Kidney (tissue), 14 donors: ENCODE results near the gene CRLF1. TPM values are rescaled to one million over a fixed set of nuclear protein-coding genes. Genes with fewer than 3 reads are reported as not detected.

Source experiments
- DNase-seq, 5 donors: peaks; one replicate each; pipeline ENCODE4 v3.0.0-alpha.2; 2013 to 2020
- FAIRE-seq: peaks from 2 replicates; lab custom pipeline; 2012; peaks lifted over from hg19 to GRCh38; lab: Jason Lieb, UNC
- H3K27ac ChIP-seq, 2 donors: one replicate each; pipeline ENCODE4 v1.7.0; 2013; ENCODE audit warnings: low read depth in 2 of 2, low read length in 2 of 2, inconsistent platforms in 1 of 2
- H3K27me3 ChIP-seq: one replicate; pipeline ENCODE4 v1.7.1; 2013; ENCODE audit warnings: low read length, inconsistent platforms; ENCODE audit not compliant: control insufficient read depth, insufficient read depth
- H3K36me3 ChIP-seq, 3 donors: one replicate each; pipeline versions ENCODE4 v1.7.0 to v1.7.1; 2013; ENCODE audit warnings: low read length in 3 of 3, control low read depth in 1 of 3, inconsistent platforms in 1 of 3; ENCODE audit not compliant: insufficient read depth in 3 of 3, control insufficient read depth in 2 of 3
- H3K4me1 ChIP-seq, 3 donors: one replicate each; pipeline versions ENCODE4 v1.7.0 to v1.7.1; 2013; ENCODE audit warnings: low read length in 3 of 3, inconsistent platforms in 1 of 3, low read depth in 1 of 3; ENCODE audit not compliant: control insufficient read depth in 2 of 3, insufficient read depth in 2 of 3
- H3K4me3 ChIP-seq, 3 donors: one replicate each; pipeline versions ENCODE4 v1.7.0 to v1.8.1; 2013; ENCODE audit warnings: low read length in 3 of 3, control low read depth in 1 of 3, inconsistent platforms in 1 of 3
- H3K9ac ChIP-seq, 3 donors: one replicate each; pipeline versions ENCODE4 v1.7.0 to v1.7.1; 2013; ENCODE audit warnings: low read length in 3 of 3, control low read depth in 1 of 3, inconsistent platforms in 1 of 3
- H3K9me3 ChIP-seq, 3 donors: one replicate each; pipeline versions ENCODE4 v1.7.0 to v1.7.1; 2013; ENCODE audit warnings: low read length in 3 of 3, control low read depth in 1 of 3, inconsistent platforms in 1 of 3; ENCODE audit not compliant: control insufficient read depth in 2 of 3, insufficient read depth in 1 of 3
- CTCF ChIP-seq: IDR thresholded peaks from 3 replicates; pipeline ENCODE4 v1.5.1; 2012; ENCODE audit warnings: mild to moderate bottlenecking, moderate library complexity, borderline replicate concordance; ENCODE audit not compliant: insufficient read depth; ENCODE audit errors: extremely low read depth
- intact Hi-C: fragments of 100-400 bp; cut with DNase I; formaldehyde crosslinking; loops from one replicate; pipeline ENCODE4 v1.11.1; 2022
- polyA plus RNA-seq: library from polyadenylated mRNA; stranded (reverse); fragments of 350-450 nt; fragmentation: Illumina TruSeq; extraction: RNeasy Lipid Tissue Mini Kit (QIAGEN cat#74804); gene quantifications from one replicate; pipeline ENCODE4 v1.2.3, GENCODE V29; 2014; ENCODE audit warnings: low read depth, low replicate concordance; ENCODE audit not compliant: insufficient read depth
- total RNA-seq: library from RNA; stranded (reverse); fragmentation: NEBNext Ultra II Directional; extraction: Animal tissue kit (Norgen Biotek cat#: 25700); gene quantifications from one replicate; pipeline ENCODE4 v1.2.1, GENCODE V29; 2021
- donor health status: control.
- donor health status: control.
- donor health status: control.
- donor health status: control.
- donor health status: control.
- donor health status: DM: yes; HTN: yes; CAD: no.
- donor health status: Normal renal cell carcinoma (clear cell type).

The CRLF1 gene
- total and polyA plus RNA-seq, 2 donors from 2014 or later = 6.6 to 28.9 TPM

- Histone ChIP-seq H3K9me3 (no peaks in the 10 kb centered on the region), H3K36me3 (no peaks in the 10 kb centered on the region), H3K9ac (peak overlapping the region in 1 of 3 donors; percentile 55), H3K27me3 (no peaks in the 10 kb centered on the region), H3K4me3 (peak overlapping the region; percentile 55 to 73 (median 61)), H3K27ac (peak overlapping the region; percentile 74 to 77), H3K4me1 (peaks cover 0 to 7% (median 0%) of the 10 kb centered on the region in 3 donors)
- intact Hi-C loops = no loop called here
- no peak for FAIRE-seq
- peak; percentile 97 to 99 (median 98) for DNase-seq
- no peak for TF ChIP-seq CTCF
These were observed 29.8 kb upstream of the CRLF1 start for GRCh38 chr19:18636183-18636968.

GRCh38 chr19:18635831-18636182 lies 29.2 kb upstream of the CRLF1 start:
- intact Hi-C loops = no loop called here
- Histone ChIP-seq H3K4me1 (peaks cover 0 to 7% (median 0%) of the 10 kb centered on the region in 3 donors), H3K27ac (no peak overlapping the region), H3K27me3 (no peaks in the 10 kb centered on the region), H3K9ac (no peak overlapping the region), H3K9me3 (no peaks in the 10 kb centered on the region), H3K4me3 (no peak overlapping the region), H3K36me3 (no peaks in the 10 kb centered on the region)
- FAIRE-seq = no peak
- no peak for DNase-seq
- no peak for TF ChIP-seq CTCF

GRCh38 chr19:18634612-18635297 lies 28.2 kb upstream of the CRLF1 start:
- TF ChIP-seq CTCF = no peak
- Histone ChIP-seq H3K27ac (no peak overlapping the region), H3K27me3 (no peaks in the 10 kb centered on the region), H3K4me1 (peaks cover 0 to 7% (median 0%) of the 10 kb centered on the region in 3 donors), H3K9ac (no peak overlapping the region), H3K36me3 (no peaks in the 10 kb centered on the region), H3K4me3 (no peak overlapping the region), H3K9me3 (no peaks in the 10 kb centered on the region)
- FAIRE-seq = no peak
- DNase-seq = no peak
- intact Hi-C loops = no loop called here
